GM23338 (cell line): ENCODE results near the gene UBASH3B.

ENCODE experiments used
- EZH2 ChIP-seq: fragments of 200-600 bp; sonication (generic); IDR thresholded peaks from one replicate; pipeline ENCODE4 v1.8.0; 2017; ENCODE audit warnings: antibody characterized with exemption, mild to moderate bottlenecking, low read depth; ENCODE audit not compliant: unreplicated experiment
- TF ChIP-seq, protein P1 (sequence below), 2 experiments: fragments of 200-600 bp in 1 of 2; sonication (generic) in 1 of 2; conservative IDR thresholded peaks; 2 replicates each; pipeline versions ENCODE4 v1.5.1 to v1.6.1; 2016 to 2017; ENCODE audit warnings: antibody characterized with exemption in 2 of 2, low read depth in 2 of 2, mild to moderate bottlenecking in 2 of 2, moderate library complexity in 1 of 2
- TF ChIP-seq, protein P2 (sequence below): IDR thresholded peaks from one replicate; pipeline ENCODE4 v1.6.1; 2018; ENCODE audit warnings: antibody characterized with exemption; ENCODE audit not compliant: unreplicated experiment

DNA sequence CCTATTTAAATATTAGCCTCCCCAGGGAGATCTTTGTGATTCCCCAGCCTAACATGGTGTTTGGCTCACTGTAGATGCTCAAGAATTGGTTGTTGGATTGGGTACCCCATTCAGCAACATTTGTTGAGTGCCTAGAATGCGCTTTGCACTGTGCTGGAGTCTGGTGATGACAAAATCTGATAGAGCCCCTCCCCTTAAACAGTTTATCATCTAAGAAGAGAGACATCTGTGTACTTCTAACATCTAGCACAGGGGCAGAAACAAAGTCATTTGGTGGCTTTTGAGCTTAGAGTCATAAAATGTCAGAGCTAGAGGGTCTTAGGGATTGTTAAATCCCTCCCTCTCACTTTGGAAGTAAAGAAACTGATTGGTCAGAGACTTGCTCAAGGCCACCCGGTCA lies 73.0 kb downstream of the UBASH3B start:
- TF ChIP-seq, protein P1, sequence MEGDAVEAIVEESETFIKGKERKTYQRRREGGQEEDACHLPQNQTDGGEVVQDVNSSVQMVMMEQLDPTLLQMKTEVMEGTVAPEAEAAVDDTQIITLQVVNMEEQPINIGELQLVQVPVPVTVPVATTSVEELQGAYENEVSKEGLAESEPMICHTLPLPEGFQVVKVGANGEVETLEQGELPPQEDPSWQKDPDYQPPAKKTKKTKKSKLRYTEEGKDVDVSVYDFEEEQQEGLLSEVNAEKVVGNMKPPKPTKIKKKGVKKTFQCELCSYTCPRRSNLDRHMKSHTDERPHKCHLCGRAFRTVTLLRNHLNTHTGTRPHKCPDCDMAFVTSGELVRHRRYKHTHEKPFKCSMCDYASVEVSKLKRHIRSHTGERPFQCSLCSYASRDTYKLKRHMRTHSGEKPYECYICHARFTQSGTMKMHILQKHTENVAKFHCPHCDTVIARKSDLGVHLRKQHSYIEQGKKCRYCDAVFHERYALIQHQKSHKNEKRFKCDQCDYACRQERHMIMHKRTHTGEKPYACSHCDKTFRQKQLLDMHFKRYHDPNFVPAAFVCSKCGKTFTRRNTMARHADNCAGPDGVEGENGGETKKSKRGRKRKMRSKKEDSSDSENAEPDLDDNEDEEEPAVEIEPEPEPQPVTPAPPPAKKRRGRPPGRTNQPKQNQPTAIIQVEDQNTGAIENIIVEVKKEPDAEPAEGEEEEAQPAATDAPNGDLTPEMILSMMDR (conservative IDR thresholded peaks at IDR 0.05; ENCODE audit: low read depth in 2 of 2): no peak
- TF ChIP-seq EZH2: no peak
- TF ChIP-seq, protein P2, sequence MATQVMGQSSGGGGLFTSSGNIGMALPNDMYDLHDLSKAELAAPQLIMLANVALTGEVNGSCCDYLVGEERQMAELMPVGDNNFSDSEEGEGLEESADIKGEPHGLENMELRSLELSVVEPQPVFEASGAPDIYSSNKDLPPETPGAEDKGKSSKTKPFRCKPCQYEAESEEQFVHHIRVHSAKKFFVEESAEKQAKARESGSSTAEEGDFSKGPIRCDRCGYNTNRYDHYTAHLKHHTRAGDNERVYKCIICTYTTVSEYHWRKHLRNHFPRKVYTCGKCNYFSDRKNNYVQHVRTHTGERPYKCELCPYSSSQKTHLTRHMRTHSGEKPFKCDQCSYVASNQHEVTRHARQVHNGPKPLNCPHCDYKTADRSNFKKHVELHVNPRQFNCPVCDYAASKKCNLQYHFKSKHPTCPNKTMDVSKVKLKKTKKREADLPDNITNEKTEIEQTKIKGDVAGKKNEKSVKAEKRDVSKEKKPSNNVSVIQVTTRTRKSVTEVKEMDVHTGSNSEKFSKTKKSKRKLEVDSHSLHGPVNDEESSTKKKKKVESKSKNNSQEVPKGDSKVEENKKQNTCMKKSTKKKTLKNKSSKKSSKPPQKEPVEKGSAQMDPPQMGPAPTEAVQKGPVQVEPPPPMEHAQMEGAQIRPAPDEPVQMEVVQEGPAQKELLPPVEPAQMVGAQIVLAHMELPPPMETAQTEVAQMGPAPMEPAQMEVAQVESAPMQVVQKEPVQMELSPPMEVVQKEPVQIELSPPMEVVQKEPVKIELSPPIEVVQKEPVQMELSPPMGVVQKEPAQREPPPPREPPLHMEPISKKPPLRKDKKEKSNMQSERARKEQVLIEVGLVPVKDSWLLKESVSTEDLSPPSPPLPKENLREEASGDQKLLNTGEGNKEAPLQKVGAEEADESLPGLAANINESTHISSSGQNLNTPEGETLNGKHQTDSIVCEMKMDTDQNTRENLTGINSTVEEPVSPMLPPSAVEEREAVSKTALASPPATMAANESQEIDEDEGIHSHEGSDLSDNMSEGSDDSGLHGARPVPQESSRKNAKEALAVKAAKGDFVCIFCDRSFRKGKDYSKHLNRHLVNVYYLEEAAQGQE: no peak
